Suprapubic skin (tissue), 3 donors: Measurements from ENCODE around the gene SCAP.

ENCODE experiments used
- EP300 ChIP-seq: sonication (generic); formaldehyde crosslinking; IDR thresholded peaks from one replicate; pipeline ENCODE4 v1.6.1; 2017; ENCODE audit warnings: antibody characterized with exemption
- POLR2A ChIP-seq, 2 donors: fragments of 450-650 bp; IDR thresholded peaks; one replicate each; pipeline ENCODE4 v1.6.1; 2017; ENCODE audit warnings: antibody characterized with exemption in 2 of 2, mild to moderate bottlenecking in 2 of 2, moderate library complexity in 2 of 2
- TF ChIP-seq, protein P1 (sequence below), 2 donors: fragments of 200-600 bp in 1 of 2; fragments of 450-650 bp in 1 of 2; sonication (generic) in 1 of 2; IDR thresholded peaks; one replicate each; pipeline ENCODE4 v1.5.1; 2016 to 2019; ENCODE audit warnings: antibody characterized with exemption in 2 of 2, mild to moderate bottlenecking in 1 of 2, moderate library complexity in 1 of 2

DNA sequence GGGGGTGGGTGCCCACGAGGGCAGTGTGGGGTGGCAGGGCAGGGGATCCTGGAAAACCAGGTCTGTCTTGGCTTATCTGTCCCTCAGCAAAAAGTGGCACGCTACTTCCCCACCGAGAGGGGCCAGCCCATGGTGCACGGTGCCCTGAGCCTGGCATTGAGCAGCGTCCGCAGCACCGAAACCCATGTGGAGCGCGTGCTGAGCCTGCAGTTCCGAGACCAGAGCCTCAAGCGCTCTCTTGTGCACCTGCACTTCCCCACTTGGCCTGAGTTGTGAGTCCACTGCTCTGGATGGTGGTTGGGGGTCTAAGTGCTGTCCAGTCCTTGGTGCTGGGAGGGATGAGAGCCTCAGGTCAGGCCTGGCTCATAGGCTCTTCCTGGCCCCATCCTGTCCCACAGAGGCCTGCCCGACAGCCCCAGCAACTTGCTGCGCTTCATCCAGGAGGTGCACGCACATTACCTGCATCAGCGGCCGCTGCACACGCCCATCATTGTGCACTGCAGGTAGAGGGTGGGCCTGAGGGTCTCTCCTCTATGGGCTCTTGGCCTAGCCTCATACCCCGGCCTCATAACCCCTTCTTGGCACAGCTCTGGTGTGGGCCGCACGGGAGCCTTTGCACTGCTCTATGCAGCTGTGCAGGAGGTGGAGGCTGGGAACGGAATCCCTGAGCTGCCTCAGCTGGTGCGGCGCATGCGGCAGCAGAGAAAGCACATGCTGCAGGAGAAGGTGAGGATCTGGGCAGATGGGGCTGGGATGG is 63.9 kb downstream of the SCAP start:
- TF ChIP-seq, protein P1, sequence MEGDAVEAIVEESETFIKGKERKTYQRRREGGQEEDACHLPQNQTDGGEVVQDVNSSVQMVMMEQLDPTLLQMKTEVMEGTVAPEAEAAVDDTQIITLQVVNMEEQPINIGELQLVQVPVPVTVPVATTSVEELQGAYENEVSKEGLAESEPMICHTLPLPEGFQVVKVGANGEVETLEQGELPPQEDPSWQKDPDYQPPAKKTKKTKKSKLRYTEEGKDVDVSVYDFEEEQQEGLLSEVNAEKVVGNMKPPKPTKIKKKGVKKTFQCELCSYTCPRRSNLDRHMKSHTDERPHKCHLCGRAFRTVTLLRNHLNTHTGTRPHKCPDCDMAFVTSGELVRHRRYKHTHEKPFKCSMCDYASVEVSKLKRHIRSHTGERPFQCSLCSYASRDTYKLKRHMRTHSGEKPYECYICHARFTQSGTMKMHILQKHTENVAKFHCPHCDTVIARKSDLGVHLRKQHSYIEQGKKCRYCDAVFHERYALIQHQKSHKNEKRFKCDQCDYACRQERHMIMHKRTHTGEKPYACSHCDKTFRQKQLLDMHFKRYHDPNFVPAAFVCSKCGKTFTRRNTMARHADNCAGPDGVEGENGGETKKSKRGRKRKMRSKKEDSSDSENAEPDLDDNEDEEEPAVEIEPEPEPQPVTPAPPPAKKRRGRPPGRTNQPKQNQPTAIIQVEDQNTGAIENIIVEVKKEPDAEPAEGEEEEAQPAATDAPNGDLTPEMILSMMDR (IDR thresholded peaks at IDR 0.05) = no peak
- TF ChIP-seq EP300 = no peak
- TF ChIP-seq POLR2A (IDR thresholded peaks at IDR 0.05) = no peak
